Fibroblast of skin of scalp (primary cell): Measurements from ENCODE around the gene C17orf58. TPM values are rescaled to one million over a fixed set of nuclear protein-coding genes. Genes with fewer than 3 reads are reported as not detected.
"Not testable (repeated sequence)": the region's sequence is repeated elsewhere in the genome, so short reads cannot be mapped to it uniquely, and the experiment has no call there.

Source experiments
- DNase-seq: peaks from one replicate; pipeline ENCODE4 v3.0.0-alpha.2; 2013
- polyA plus RNA-seq, 2 experiments: library from polyadenylated mRNA; unstranded; fragments of 120-200 nt; gene quantifications; one replicate each; pipeline ENCODE4 v1.2.1, GENCODE V29; 2013; ENCODE audit not compliant: insufficient read length in 2 of 2

C17orf58 gene
- 9.9 TPM for polyA plus RNA-seq (2013, experiment 1 of 2; ENCODE audit: insufficient read length)
- 10.7 TPM for polyA plus RNA-seq (2013, experiment 2 of 2; ENCODE audit: insufficient read length)

DNA sequence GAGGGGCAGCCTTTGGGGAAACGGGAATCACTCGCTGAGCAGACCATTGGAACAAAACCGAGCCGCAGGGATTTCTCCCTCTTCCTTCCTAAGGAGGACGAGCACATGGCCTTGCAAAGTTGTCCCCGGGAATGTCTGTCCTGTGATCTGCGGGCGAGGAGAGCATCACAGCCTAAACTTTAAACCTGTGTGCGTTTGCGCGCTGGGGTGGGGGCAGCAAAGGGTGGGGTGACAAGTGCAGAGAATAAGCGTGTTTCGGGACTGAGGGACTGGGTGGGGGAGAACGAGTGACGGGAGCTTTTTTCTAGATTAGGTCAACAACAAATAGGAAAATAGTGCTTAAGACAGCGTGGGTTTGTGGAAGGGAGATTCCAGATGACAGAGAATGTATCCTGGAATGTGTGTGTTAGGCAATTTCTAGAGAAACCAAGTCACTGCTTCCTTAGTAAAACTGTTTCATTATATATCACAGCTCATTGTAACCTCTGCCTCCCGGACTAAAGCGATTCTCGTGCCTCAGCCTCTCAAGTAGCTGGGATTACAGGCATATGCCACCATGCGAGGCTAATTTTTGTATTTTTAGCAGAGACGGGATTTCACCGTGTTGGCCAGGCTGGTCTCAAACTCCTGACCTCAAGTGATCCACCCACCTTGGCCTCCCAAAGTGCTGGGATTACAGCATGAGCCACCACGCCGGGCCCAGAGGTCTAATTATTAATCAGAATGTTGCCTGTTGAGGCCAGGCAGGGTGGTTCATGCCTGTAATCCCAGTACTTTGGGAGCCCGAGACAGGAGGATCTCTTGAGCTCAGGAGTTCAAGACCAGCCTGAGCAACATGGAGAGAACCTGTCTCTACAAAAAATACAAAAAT, at the start of gene C17orf58:
C17orf58 (minus strand) TSS at position 169 of the 871 bp plus-strand sequence. CDS start 271 bp downstream, outside the sequence.
- DNase-seq: peak; percentile 19

DNA sequence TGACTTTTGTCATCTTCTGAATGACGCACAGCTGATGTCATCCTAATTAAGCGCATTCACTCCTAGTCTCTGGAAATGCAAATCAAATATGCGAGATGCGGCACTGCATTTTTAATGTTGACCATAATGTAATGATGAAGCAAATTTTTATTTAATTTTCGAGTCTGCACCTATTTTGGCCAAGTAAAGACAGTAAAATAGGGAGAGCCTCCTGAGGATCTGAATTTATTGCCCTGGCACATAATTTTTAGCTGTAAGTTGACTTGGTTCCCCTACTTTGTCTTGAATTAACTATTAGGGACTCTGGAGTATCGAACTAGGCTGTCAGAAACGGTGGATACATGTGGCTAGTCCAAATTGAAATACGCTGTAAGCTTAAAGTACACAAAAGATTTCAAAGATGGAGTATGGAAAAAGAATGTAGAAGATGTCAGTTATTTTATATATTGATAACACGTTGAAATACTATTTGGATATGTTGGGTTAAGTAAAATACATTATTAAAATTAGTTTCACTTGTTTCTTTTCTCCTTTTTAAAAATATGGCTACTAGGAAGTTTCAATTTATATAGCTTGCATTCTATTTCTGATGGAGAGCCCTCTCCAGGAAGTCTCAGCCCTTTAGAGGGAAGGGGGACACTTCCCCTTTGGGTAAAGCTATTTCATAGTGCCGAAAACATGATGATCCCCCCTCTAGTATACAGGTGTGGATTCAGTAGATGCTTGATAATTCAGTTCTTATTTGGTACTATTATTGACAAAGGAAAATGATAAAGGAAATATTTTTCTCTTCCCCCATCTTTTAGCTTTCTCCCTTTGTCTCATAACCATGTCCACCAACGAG, 40.3 kb upstream of the C17orf58 start:
- peak; percentile 59 for DNase-seq

DNA sequence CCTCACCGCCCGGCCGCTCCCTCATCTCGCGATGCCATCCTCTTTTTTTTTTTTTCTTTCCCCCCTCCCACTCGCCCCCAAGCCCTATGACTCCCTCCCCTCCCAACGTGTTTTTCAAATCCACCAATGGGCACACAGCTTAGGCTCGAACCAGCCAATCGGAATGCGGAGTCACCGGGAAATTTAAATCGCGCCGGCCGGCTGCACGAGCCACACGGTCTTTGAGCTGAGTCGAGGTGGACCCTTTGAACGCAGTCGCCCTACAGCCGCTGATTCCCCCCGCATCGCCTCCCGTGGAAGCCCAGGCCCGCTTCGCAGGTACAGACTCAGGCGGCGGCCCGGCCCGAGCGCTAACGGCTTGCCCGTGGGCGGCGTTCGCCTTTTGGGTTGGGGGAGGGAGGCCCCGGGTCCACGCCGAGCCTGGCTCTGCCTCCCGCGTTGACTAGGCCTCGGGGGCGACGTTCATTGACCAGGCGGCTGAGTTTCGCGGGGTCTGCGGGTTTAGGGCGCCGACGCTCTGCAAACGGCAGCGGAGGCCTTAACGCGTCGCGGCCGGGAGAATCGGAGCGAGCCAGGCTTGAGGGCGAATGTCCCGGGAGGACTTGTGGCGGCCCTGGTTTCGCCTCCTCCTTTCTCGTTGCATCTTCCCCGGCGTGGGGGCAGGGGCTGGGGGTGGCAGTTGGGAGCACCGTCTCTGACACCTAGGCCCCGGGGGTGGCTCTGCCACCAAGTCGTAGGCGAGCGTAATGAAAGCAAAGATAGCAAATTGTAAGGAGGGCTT, 39.4 kb upstream of the C17orf58 start, which contains the start of gene KPNA2:
KPNA2 (plus strand) TSS at position 213 of the 781 bp plus-strand sequence. CDS start 1,398 bp downstream, outside the sequence.
- peak; percentile 99 for DNase-seq

DNA sequence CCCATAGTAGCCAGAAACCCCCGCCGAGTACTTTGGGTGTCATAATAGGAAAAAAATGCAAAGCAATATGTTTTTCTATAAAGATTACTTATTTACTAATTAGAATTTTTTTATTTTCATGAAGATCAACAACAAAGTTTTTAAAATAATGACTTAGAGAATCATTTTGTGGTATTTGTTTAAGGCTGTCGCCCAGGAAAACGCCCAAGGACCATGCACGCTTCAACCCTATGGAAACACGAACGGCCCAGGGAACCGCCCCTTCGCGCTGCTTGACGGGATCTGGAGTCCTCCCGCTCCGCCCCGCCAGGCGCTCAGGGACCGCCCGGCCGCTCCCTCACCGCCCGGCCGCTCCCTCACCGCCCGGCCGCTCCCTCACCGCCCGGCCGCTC, 38.9 kb upstream of the C17orf58 start:
- DNase-seq: no peak

DNA sequence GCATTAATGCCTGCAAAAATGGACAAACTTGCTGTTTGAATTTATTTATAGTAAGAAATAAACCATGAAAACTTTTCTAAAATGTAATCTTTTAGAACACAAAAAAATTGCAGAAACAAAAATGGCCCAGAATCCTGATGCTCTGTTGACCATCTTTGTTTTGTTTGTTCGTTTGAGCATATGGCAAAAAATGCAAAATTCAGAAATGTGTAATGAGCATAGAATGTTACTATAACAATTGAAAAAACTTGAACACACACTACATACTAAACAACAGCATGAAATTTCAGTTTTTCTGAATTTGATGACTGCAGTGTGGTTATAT, 38.1 kb upstream of the C17orf58 start:
- no peak for DNase-seq

DNA sequence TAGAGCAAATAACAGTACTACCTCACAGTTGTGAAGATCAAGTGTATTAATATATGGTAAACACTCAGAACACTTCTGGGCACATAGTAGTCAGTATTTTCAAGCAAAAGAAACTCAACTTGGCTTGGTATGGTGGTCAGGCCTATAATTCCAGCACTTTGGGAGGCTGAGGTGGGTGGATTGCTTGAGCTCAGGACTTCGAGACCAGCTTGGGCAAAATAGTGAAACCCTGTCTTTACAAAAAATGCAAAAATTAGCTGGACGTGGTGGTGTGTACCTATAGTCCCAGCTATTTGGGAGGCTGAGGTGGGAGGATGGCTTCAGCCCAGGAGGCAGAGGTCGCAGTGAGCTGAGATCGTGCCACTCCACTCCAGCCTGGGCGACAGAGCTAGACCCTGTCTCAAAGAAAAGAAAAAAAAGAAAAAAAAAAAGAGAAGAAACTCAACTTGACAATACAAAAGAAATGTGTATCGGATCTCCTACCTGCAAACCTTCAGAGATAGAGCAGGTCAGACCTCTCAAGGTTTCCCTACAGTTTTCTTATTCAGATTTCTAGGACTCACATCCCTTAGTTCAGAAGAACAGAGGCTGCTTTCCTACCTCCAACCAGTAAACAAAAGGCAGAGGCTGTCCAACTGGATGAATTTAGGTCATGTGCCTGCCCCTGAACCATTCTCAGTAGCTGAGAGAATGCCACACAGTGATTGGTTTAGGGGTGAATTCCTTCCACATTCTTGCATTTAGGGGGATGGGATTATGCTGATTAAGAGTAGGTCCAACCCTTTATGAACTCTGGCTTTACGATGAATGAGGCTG, 37.6 kb upstream of the C17orf58 start:
- peak; percentile 85 for DNase-seq

DNA sequence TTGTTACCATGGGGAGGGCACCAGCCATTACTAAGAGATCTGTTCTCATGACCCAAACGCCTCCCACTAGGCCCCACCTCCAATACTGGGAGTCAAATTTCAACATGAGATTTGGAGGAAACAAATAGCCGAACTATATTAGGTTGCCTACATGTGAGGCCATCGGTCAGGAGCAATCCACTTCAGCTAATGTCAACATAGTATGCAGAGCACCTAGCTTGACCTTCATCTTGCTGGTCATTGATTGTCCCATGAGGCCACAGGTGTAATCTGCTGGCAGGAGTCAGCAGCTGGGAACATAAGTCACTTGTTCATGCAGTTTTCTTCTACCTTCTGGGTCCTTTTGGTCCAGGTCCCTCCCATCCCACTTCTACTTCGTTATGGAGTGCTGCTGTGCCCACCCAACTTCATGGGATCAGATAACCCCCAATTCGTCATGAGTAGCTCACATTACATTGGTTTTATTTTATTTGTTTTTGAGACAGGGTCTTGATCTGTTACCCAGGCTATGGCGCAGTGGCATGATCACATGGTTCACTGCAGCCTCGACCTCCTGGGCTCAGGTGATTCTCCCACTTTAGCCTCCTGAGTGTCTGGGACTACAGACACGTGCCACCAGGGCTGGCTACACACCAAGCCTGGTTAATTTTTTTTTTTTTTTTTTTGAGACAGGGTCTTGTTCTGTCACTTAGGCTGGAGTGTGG, 33.4 kb upstream of the C17orf58 start:
- no peak for DNase-seq

DNA sequence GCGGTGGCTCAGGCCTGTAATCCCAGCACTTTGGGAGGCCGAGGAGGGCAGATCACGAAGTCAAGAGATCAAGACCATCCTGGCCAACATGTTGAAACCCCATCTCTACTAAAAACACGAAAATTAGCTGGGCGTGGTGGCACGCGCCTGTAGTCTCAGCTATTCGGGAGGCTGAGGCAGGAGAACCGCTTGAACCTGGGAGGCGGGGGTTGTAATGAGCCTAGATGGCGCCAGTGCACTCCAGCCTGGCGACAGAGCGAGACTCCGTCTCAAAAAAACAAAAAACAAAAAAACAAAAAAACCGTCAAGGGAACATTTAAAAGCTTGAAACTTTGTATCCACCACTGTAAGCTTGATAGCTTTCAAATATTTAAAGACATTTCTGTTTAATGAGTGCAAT, 26.3 kb upstream of the C17orf58 start:
- DNase-seq: not testable (repeated sequence)

DNA sequence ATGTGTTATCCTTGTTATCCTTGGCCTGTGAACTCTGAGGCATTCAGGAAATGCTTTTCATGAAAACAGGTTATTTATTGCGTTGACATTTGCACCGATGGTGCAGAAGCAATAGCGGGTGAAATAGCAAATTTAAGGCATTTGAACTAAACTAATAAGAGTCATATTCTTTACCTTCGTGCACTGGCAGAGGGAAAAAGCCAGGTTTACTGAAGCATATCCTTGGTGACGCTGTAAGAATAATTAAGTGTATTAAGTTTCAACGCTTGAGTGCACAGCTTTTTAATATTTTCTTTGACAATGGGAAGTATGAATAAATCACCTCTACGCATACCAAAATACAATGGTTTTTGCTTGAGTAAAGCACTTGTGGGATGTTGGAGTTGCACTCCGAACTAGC, 25.7 kb upstream of the C17orf58 start:
- no peak for DNase-seq

DNA sequence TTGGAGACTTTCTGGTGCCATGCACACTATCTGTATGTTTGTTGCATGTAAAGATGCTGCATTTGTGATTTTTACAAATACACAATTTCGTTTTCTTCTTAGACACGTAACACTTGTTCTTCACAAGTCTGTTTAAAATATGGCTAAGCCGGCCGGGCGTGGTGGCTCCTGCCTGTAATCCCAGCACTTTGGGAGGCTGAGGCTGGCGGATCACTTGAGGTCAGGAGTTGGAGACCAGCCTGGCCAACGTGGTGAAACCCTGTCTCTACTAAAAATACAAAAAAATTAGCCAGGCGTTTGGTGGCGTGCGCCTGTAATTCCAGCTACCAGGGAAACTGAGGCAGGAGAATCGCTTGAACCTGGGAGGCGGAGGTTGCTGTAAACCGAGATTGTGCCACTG, 24.5 kb upstream of the C17orf58 start:
- not testable (repeated sequence) for DNase-seq

DNA sequence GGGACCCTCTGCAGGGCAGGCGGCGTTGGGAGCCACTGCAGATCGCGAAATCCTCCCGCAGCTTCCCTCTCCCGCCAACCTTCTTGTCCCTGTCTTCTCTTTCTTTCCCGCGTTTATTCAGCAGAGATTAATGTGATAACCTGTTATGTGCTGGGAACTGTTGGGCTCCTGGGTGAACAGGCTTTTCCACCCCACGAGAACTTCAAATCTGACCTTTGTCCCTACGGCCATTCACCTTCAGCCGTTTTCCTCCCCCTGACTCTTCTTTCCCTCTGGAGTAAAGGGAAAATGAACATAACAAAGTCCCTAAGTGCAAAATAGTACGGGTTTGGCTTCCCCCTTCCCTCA, 24.1 kb upstream of the C17orf58 start:
- DNase-seq: no peak

DNA sequence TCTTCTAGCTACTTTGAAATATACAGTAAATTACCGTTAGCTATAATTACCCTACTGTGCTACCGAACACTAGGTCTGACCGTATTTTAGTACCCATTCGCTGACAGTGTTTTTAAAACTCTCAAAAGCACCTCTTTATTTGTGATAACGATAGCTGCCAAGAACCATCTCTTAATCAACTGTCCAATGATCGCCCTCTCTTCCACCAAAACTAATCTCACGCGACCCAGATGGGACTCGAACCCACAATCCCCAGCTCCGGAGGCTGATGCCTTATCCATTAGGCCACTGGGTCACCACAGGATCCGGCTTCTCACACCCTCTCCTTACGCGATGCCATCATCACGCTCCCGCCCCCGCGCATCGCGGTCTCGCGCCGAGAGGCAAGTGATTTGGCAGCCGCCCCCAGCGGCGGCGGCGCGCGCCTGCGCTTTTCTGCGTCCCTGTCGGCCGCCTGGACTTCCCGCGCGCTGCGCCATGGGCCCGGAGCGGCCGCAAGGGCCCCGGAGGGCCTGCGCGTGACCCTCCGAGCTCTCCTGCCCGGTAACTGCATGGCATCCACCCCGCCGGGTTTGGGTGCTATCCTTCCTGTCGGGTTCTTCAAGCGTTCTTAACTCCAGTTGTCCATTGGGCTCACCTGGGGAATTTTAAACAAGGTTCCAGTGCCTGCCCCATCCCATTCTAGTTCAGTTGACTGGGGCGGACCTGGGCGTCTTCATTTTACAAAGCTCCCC, 23.6 kb upstream of the C17orf58 start:
- peak; percentile 95 for DNase-seq

DNA sequence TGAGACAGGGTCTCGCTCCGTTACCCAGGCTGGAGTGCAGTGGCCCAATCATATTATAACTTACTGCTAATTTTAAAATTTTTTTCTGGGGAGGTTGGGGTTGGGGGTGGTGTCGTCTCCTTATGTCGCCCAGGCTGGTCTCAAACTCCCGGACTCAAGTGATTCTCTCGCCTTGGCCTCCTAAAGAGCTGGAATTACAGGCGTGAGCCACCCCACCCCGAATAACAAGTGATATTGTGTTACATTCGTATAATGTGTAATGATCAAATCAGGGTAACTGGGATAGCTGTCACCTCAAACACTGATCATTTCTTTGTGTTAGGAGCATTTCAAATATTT, 23.0 kb upstream of the C17orf58 start:
- no peak for DNase-seq

DNA sequence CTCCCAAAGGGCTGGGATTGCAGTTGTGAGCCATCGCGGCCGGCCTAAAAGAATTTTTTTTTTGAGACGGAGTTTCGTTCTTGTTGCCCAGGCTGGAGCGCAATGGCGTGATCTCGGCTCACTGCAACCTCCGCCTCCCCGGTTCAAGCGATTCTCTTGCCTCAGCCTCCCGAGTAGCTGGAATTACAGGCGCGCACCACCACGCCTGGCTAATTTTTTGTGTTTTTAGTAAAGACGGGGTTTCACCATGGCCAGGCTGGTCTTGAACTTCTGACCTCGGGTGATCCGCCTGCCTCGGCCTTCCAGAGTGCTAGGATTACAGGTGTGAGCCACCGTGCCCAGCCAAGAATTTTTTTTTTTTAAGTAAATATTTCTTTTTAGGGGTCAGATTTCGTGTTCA, 22.2 kb upstream of the C17orf58 start:
- not testable (repeated sequence) for DNase-seq

DNA sequence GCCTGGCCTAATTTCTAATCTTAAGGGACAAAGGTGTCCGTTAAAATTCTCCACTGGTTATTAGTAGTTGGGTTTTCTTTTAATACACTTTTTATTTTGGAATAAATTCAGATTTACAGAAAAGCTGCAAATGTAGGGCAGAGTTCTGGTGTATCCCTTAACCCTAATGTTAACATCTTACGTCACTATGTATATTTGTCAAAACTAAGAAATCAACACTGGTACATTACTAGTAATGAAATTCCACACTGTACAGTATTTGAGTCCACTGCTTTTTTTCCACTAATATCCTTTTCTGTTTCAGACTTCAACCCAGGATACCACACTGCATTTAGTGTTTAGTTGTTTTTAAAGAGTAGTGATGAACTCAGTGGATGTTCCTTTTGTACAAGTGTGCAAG, 20.6 kb upstream of the C17orf58 start:
- no peak for DNase-seq

DNA sequence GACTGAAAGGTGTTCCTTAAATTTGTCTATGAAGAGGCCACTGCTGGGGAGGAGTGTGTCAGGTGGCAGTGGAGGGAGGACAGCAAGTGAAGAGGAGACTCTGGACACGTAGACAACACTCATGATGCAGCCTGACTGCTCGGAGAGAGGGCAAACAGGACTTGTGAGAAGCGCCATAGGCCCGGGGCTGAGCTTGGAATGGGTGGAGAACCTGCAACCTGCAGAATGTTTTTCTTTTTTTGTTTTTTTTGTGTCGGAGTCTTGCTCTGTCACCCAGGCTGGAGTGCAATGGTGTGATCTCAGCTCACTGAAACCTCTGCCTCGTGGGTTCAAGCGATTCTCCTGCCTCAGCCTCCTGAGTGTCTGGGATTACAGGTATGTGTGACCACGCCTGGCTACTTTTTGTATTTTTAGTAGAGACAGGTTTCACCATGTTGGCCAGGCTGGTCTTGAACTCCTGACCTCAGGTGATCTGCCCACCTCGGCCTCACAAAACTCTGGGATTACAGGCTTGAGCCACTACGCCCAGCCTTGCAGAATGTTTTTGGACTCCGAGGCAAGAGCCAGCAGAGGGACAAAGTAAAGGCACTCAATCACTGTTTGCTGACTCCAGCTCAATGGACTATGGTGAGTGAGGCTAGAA, 18.9 kb upstream of the C17orf58 start:
- no peak for DNase-seq

DNA sequence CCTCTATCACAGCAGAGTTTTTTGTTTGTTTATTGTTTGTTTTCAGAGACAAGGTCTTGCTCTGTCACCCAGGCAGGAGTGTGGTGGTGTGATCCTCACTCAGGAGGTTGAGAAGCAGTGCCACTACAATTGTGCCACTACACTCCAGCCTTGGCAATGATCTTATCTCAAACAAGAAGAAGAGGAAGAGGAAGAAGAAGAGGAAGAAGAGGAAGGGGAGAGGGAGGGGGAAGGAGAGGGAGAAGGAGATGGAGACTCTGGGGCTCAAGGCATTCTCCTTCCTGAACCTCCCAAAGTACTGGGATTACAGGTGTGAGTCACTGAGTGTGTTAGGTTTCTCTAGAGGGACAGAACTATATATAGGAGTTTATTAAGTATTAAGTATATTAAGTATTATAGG, 17.1 kb upstream of the C17orf58 start:
- no peak for DNase-seq

DNA sequence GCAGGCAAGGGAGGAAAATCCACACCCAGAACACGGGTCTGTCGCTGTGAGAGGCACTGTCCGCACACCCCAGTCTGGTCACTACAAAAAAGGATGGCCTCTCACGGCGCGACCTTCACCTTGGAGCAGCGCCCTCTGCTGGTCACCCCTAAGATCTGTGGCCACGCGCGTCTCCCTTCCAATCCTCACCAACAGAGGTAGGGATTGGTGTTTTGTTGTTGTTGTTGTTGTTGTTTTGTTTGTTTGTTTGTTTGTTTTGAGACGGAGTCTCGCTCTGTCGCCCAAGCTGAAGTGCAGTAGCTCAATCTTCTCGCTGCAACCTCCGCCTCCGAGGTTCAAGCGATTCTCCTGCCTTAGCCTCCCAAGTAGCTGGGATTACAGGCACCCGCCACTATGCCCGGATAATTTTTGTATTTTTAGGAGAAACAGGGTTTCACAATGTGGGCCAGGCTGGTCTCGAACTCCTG, 15.0 kb upstream of the C17orf58 start:
- no peak for DNase-seq

DNA sequence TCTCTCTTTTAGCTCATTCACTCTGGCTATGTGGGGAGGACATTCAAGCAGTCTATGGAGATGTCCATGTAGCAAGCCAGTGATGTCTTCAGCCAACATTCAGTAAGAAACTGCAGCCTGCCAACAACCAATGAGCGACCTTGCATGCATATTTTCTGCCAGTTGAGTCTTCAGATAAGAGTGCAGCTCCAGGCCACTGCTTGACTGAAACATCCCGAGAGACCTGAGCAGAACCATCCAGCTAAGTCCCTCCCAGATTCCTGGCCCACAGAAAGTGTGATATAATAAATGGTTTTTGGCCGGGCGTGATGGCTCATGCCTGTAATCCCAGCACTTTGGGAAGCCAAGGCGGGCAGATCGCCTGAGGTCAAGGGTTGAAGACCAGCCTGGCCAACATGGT, 10.5 kb upstream of the C17orf58 start:
- peak; percentile 21 for DNase-seq

DNA sequence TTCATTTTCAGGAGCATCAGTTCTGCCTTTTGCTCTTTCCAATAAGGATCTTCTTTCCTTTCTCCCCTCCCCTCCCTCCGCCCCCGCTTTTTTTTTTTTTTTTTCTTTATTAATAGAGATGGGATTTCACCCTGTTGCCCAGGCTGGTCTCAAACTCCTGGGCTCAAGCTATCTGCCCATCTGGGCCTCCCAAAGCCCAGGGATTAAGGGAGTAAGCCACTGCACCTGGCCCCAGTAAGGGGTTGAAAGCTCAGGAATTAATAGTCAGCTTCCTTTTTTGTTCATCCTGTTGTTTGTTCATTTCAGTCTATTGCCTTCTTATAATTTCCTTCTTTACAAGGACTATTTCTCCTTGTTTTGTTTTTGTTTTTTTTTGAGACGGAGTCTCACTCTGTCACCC, 7.9 kb upstream of the C17orf58 start:
- no peak for DNase-seq
